CD4-positive, alpha-beta memory T cell (primary cell): ENCODE data around the gene ELOVL6. TPM values are rescaled to one million over a fixed set of nuclear protein-coding genes. Genes with fewer than 3 reads are reported as not detected.

Experiments
- CTCF ChIA-PET: fragments of 350-600 bp; sonication (Branson Sonifier 250); formaldehyde crosslinking; loops from one replicate; lab custom pipeline; 2021; ENCODE audit warnings: inconsistent platforms; ENCODE audit not compliant: partially characterized antibody; lab: Charles Lee
- POLR2A ChIA-PET: fragments of 350-600 bp; sonication (Branson Sonifier 250); formaldehyde crosslinking; loops from one replicate; lab custom pipeline; 2021; ENCODE audit not compliant: partially characterized antibody; lab: Charles Lee
- DNase-seq, 5 donors: peaks; one replicate each; pipeline versions ENCODE4 v3.0.0 to v3.0.0-alpha.2; 2020 to 2022; ENCODE audit warnings: mixed read lengths in 1 of 5
- H3K27ac ChIP-seq: one replicate; pipeline ENCODE4 v1.7.0; 2013; ENCODE audit warnings: low read depth, low read length
- H3K27me3 ChIP-seq: 2 replicates; pipeline ENCODE4 v1.7.0; 2013; ENCODE audit warnings: mild to moderate bottlenecking, low read length, moderate library complexity; ENCODE audit not compliant: insufficient read depth
- H3K36me3 ChIP-seq: 2 replicates; pipeline ENCODE4 v1.7.0; 2013; ENCODE audit warnings: mild to moderate bottlenecking, low read length, moderate library complexity; ENCODE audit not compliant: insufficient read depth
- H3K4me1 ChIP-seq: 2 replicates; pipeline ENCODE4 v1.7.0; 2013; ENCODE audit warnings: mild to moderate bottlenecking, low read length, moderate library complexity; ENCODE audit not compliant: insufficient read depth
- H3K4me3 ChIP-seq, 2 donors: one replicate each; pipeline ENCODE4 v1.7.0; 2013; ENCODE audit warnings: low read length in 2 of 2, mild to moderate bottlenecking in 1 of 2
- H3K9me3 ChIP-seq, 2 donors: one replicate each; pipeline ENCODE4 v1.7.0; 2013; ENCODE audit warnings: low read length in 2 of 2, control low read depth in 1 of 2; ENCODE audit not compliant: control insufficient read depth in 1 of 2
- H3K27ac Mint-ChIP-seq, 7 donors: one replicate each; pipeline ENCODE4 v1.8.0; 2020 to 2021; ENCODE audit warnings: mixed read lengths in 7 of 7, mild to moderate bottlenecking in 6 of 7, inconsistent platforms in 3 of 7, moderate library complexity in 3 of 7
- H3K27me3 Mint-ChIP-seq, 2 donors: one replicate each; pipeline ENCODE4 v1.8.0; 2020 to 2021; ENCODE audit warnings: mixed read lengths in 2 of 2
- H3K36me3 Mint-ChIP-seq, 2 donors: one replicate each; pipeline ENCODE4 v1.8.0; 2020 to 2021; ENCODE audit warnings: mixed read lengths in 2 of 2, inconsistent platforms in 1 of 2, mild to moderate bottlenecking in 1 of 2
- H3K4me1 Mint-ChIP-seq, 4 donors: one replicate each; pipeline ENCODE4 v1.8.0; 2020 to 2021; ENCODE audit warnings: mixed read lengths in 4 of 4, mild to moderate bottlenecking in 1 of 4
- H3K4me3 Mint-ChIP-seq, 8 donors: one replicate each; pipeline ENCODE4 v1.8.0; 2020 to 2021; ENCODE audit warnings: mixed read lengths in 8 of 8, mild to moderate bottlenecking in 7 of 8, moderate library complexity in 6 of 8, inconsistent platforms in 3 of 8
- H3K9me3 Mint-ChIP-seq, 8 donors: one replicate each; pipeline ENCODE4 v1.8.0; 2020 to 2021; ENCODE audit warnings: mixed read lengths in 8 of 8, mild to moderate bottlenecking in 5 of 8, inconsistent platforms in 3 of 8, moderate library complexity in 1 of 8
- intact Hi-C: fragments of 100-400 bp; cut with micrococcal nuclease; formaldehyde crosslinking; loops from one replicate; pipeline ENCODE4 v1.15.1; 2023
- polyA plus RNA-seq, 2 donors: library from polyadenylated mRNA; unstranded; fragments of 300-500 nt; fragmentation: Illumina TruSeq; gene quantifications; one replicate each; pipeline ENCODE4 v1.2.3, GENCODE V29; 2021
- total RNA-seq, 2 experiments: library from RNA; stranded (reverse); gene quantifications; one replicate each; pipeline ENCODE4 v1.2.3, GENCODE V29; 2021

The ELOVL6 gene
- total and polyA plus RNA-seq, 4 experiments from 2014 or later = 1.1 to 3.4 (median 2.3) TPM

- no peak overlapping the region for H3K4me3 ChIP-seq
- DNase-seq = no peak
- H3K36me3 Mint-ChIP-seq = no peaks in the 10 kb centered on the region
- H3K27ac Mint-ChIP-seq = peak overlapping the region in 1 of 7 donors; percentile 51
- CTCF ChIA-PET = interaction anchor here (3.3 to 23.6 kb wide), 2 partner anchors 510 to 521 kb away, joined by 13 to 733 read pairs; no protein-coding TSS in a partner anchor
- no peaks in the 10 kb centered on the region for H3K4me1 ChIP-seq
- no peaks in the 10 kb centered on the region for H3K9me3 Mint-ChIP-seq
- no peak overlapping the region for H3K27ac ChIP-seq
- intact Hi-C loops = no loop called here
- H3K27me3 Mint-ChIP-seq = peaks cover 2 to 5% of the 10 kb centered on the region in 2 donors
- no peaks in the 10 kb centered on the region for H3K36me3 ChIP-seq
- POLR2A ChIA-PET = no interaction called here
- no peaks in the 10 kb centered on the region for H3K9me3 ChIP-seq
- peaks cover 3 to 8% (median 5%) of the 10 kb centered on the region in 4 donors for H3K4me1 Mint-ChIP-seq
- H3K27me3 ChIP-seq = no peaks in the 10 kb centered on the region
- H3K4me3 Mint-ChIP-seq = no peak overlapping the region
Observed at GRCh38 chr4:110003401-110004187, 194.8 kb downstream of the ELOVL6 start.

GRCh38 chr4:110002326-110002725 is 196.1 kb downstream of the ELOVL6 start:
- no peak overlapping the region for H3K4me3 Mint-ChIP-seq
- intact Hi-C loops = no loop called here
- no peaks in the 10 kb centered on the region for H3K9me3 ChIP-seq
- no peaks in the 10 kb centered on the region for H3K27me3 ChIP-seq
- peak overlapping the region in 2 of 7 donors; percentile 15 to 48 for H3K27ac Mint-ChIP-seq
- peaks cover 4 to 6% of the 10 kb centered on the region in 2 donors for H3K27me3 Mint-ChIP-seq
- H3K4me3 ChIP-seq = no peak overlapping the region
- CTCF ChIA-PET = interaction anchor here (1.6 to 23.6 kb wide), 2 partner anchors 511 to 522 kb away, joined by 4 to 733 read pairs; no protein-coding TSS in a partner anchor
- no peak for DNase-seq
- peaks cover 3 to 8% (median 5%) of the 10 kb centered on the region in 4 donors for H3K4me1 Mint-ChIP-seq
- no peaks in the 10 kb centered on the region for H3K36me3 ChIP-seq
- no peaks in the 10 kb centered on the region for H3K9me3 Mint-ChIP-seq
- no peak overlapping the region for H3K27ac ChIP-seq
- H3K4me1 ChIP-seq = no peaks in the 10 kb centered on the region
- POLR2A ChIA-PET = no interaction called here
- no peaks in the 10 kb centered on the region for H3K36me3 Mint-ChIP-seq

GRCh38 chr4:109999585-109999912 is 198.9 kb downstream of the ELOVL6 start:
- ChIA-PET POLR2A (no interaction called here), CTCF (interaction anchor here (0.9 to 23.6 kb wide), 7 partner anchors 10 to 539 kb away, joined by 3 to 733 read pairs (median 11); no protein-coding TSS in a partner anchor)
- Histone ChIP-seq H3K9me3 (no peaks in the 10 kb centered on the region), H3K4me1 (no peaks in the 10 kb centered on the region), H3K4me3 (no peak overlapping the region), H3K27ac (no peak overlapping the region), H3K36me3 (no peaks in the 10 kb centered on the region), H3K27me3 (no peaks in the 10 kb centered on the region)
- no peak for DNase-seq
- H3K27me3 Mint-ChIP-seq = peaks cover 6 to 9% of the 10 kb centered on the region in 2 donors
- peaks cover 1 to 8% (median 5%) of the 10 kb centered on the region in 4 donors for H3K4me1 Mint-ChIP-seq
- no peak overlapping the region for H3K27ac Mint-ChIP-seq
- intact Hi-C loops = loop anchor here (1.0 kb wide), 2 partner anchors 512 to 516 kb away; no protein-coding TSS in a partner anchor
- no peaks in the 10 kb centered on the region for H3K9me3 Mint-ChIP-seq
- H3K36me3 Mint-ChIP-seq = no peaks in the 10 kb centered on the region
- H3K4me3 Mint-ChIP-seq = no peak overlapping the region

- Mint-ChIP-seq H3K4me1 (peaks cover 1 to 8% (median 6%) of the 10 kb centered on the region in 4 donors), H3K36me3 (no peaks in the 10 kb centered on the region), H3K9me3 (no peaks in the 10 kb centered on the region), H3K27me3 (peaks cover 9 to 11% of the 10 kb centered on the region in 2 donors), H3K27ac (no peak overlapping the region), H3K4me3 (no peak overlapping the region)
- DNase-seq = peak in 4 of 5 donors; percentile 63 to 66 (median 65)
- POLR2A ChIA-PET = interaction anchor here (0.7 kb wide), 1 partner anchor 51 kb away, joined by 3 read pairs; no protein-coding TSS in a partner anchor
- H3K36me3 ChIP-seq = no peaks in the 10 kb centered on the region
- no peaks in the 10 kb centered on the region for H3K9me3 ChIP-seq
- intact Hi-C loops = loop anchor here (1.0 kb wide), 2 partner anchors 512 to 516 kb away; no protein-coding TSS in a partner anchor
- CTCF ChIA-PET = interaction anchor here (0.8 to 23.6 kb wide), 16 partner anchors 10 to 525 kb away, joined by 3 to 733 read pairs (median 4); no protein-coding TSS in a partner anchor
- H3K27ac ChIP-seq = no peak overlapping the region
- H3K27me3 ChIP-seq = no peaks in the 10 kb centered on the region
- no peak overlapping the region for H3K4me3 ChIP-seq
- H3K4me1 ChIP-seq = no peaks in the 10 kb centered on the region
Observed at GRCh38 chr4:109998867-109999584, 199.4 kb downstream of the ELOVL6 start.

GRCh38 chr4:109996526-109996925 is 201.9 kb downstream of the ELOVL6 start:
- Mint-ChIP-seq H3K4me1 (peaks cover 0 to 3% (median under 1%) of the 10 kb centered on the region in 4 donors), H3K36me3 (no peaks in the 10 kb centered on the region), H3K9me3 (no peaks in the 10 kb centered on the region), H3K27ac (no peak overlapping the region), H3K4me3 (no peak overlapping the region), H3K27me3 (peaks cover 14 to 15% of the 10 kb centered on the region in 2 donors)
- Histone ChIP-seq H3K36me3 (no peaks in the 10 kb centered on the region), H3K27ac (no peak overlapping the region), H3K4me3 (no peak overlapping the region), H3K27me3 (no peaks in the 10 kb centered on the region), H3K9me3 (no peaks in the 10 kb centered on the region), H3K4me1 (no peaks in the 10 kb centered on the region)
- ChIA-PET POLR2A (no interaction called here), CTCF (interaction anchor here (1.1 to 23.6 kb wide), 2 partner anchors 18 to 517 kb away, joined by 3 to 733 read pairs; no protein-coding TSS in a partner anchor)
- no peak for DNase-seq
- intact Hi-C loops = no loop called here
